ENCODE measurements around the gene ASL. TPM values are rescaled to one million over a fixed set of nuclear protein-coding genes. Genes with fewer than 3 reads are reported as not detected.

ASL gene
- total and polyA plus RNA-seq, 9 of the 15 experiments (the other 6 are each of a cell fraction or from before 2014, with no cell fraction given), result 2.6 to 67.0 (median 33.3) TPM

GRCh38 chr7:66114743-66115649 lies 39.4 kb downstream of the ASL start, which contains the start of gene CRCP:
Gene CRCP (plus strand): TSS chr7:66114847. CDS start chr7:66114963, 116 bp downstream.
- no peaks in the 10 kb centered on the region; the same call in 1 of the 2 replicates for H3K9me3 ChIP-seq (replicated peaks; ENCODE audit: control insufficient read depth, insufficient read depth, low read depth, low read length)
- POLR2A ChIA-PET, result interaction anchor here (0.5 to 3.1 kb wide), 11 partner anchors 9 to 625 kb away, joined by 3 to 10 read pairs (median 4); no protein-coding TSS in a partner anchor
- peak within 1 kb of the TSS; percentile 90 for H3K4me2 ChIP-seq (ENCODE audit: insufficient read depth, low read length)
- peak within 1 kb of the TSS; percentile 92 for H2AFZ ChIP-seq (ENCODE audit: low read depth, low read length)
- under 1% methylated on average over 64 of the region's 67 CpGs for WGBS (ENCODE audit: insufficient coverage, low coverage, missing lambda C conversion rate)
- peak within 1 kb of the TSS; percentile 98 to 99 for H3K9ac ChIP-seq (ENCODE audit: insufficient read depth in 1 of 2, low read depth in 2 of 2, low read length in 2 of 2)
- H3K36me3 ChIP-seq (ENCODE audit: control insufficient read depth, insufficient read depth, low read length), result peaks cover 41% of the 10 kb centered on the region
- peak within 1 kb of the TSS; percentile 76 for H3K4me3 ChIP-seq
- peaks cover 19 to 27% of the 10 kb centered on the region in 2 experiments; a peak in 4 of 5 replicates for H3K4me1 ChIP-seq (replicated peaks in 1 of 2; ENCODE audit: control insufficient read depth in 2 of 2, insufficient read depth in 2 of 2, low read length in 2 of 2)
- H3K9me1 ChIP-seq (ENCODE audit: control insufficient read depth, insufficient read depth, low read length), result peaks cover 16% of the 10 kb centered on the region
- peak within 1 kb of the TSS; percentile 98 for H3K27ac ChIP-seq (ENCODE audit: extremely low read depth, low read depth, low read length)
- DNase-seq (ENCODE audit: extremely low read depth in 1 of 4, low spot score in 3 of 4) (peak; percentile 91 to 95 (median 92)), FAIRE-seq (peak; percentile 93), ATAC-seq (peak; percentile 92)
- BruUV-seq (replicated peaks), result no TSS peak
- H3K27me3 ChIP-seq (ENCODE audit: control insufficient read depth in 2 of 2, insufficient read depth in 2 of 2, low read length in 2 of 2), result no peaks in the 10 kb centered on the region
- H3K79me2 ChIP-seq (ENCODE audit: control insufficient read depth, insufficient read depth, low read length), result peaks cover 55% of the 10 kb centered on the region
- intact Hi-C loops (cut with micrococcal nuclease) (no loop called here), in situ Hi-C loops (cut with MboI) (no loop called here)
- CTCF ChIA-PET (ENCODE audit: low intra/inter-chr PET ratio), result no interaction called here
- peaks cover 14% of the 10 kb centered on the region for H4K20me1 ChIP-seq (replicated peaks; ENCODE audit: control insufficient read depth, insufficient read depth, low read length)
- TF ChIP-seq RNF2 (IDR thresholded peaks at IDR 0.05) (no peak; the same call in 1 of the 2 replicates), EGR1 (conservative IDR thresholded peaks at IDR 0.05) (peak; percentile 96), ZZZ3 (IDR thresholded peaks at IDR 0.05) (no peak), HDAC8 (tag; IDR thresholded peaks at IDR 0.05) (peak; percentile 65; the same call in 1 of the 2 replicates), BRCA1 (IDR thresholded peaks at IDR 0.05) (no peak), BRCA1 (CRISPR knock-in tag; IDR thresholded peaks at IDR 0.05) (no peak), PCBP2 (IDR thresholded peaks at IDR 0.05; ENCODE audit: low read depth, low read length, poor library complexity, severe bottlenecking) (no peak), ZNF197 (CRISPR knock-in tag; IDR thresholded peaks at IDR 0.05; ENCODE audit: low read depth) (0 out of 2 replicates have a peak, but pooled peaks have one; percentile 49), PKNOX1 (IDR thresholded peaks at IDR 0.05) (peak; percentile 73; the same call in 1 of the 2 replicates), TFAM (CRISPR knock-in tag; conservative IDR thresholded peaks at IDR 0.05) (no peak), ASH1L (IDR thresholded peaks at IDR 0.05; ENCODE audit: borderline replicate concordance, low read depth, partially characterized antibody) (no peak), KLF1 (tag; IDR thresholded peaks at IDR 0.05) (peak; percentile 61; the same call in 1 of the 2 replicates), SMARCB1 (IDR thresholded peaks at IDR 0.05; ENCODE audit: insufficient read length, low read depth) (no peak), IFI16 (CRISPR knock-in tag; IDR thresholded peaks at IDR 0.05) (no peak), BRD4 (IDR thresholded peaks at IDR 0.05) (no peak), CBX1 (IDR thresholded peaks at IDR 0.05; ENCODE audit: low read depth) (peak; percentile 79; the same call in 1 of the 2 replicates), NFIC (IDR thresholded peaks at IDR 0.05) (peak; percentile 53), CTBP1 (IDR thresholded peaks at IDR 0.05; ENCODE audit: borderline replicate concordance) (peak; percentile 64; the same call in 1 of the 2 replicates)
- TF ChIP-seq, protein P1, sequence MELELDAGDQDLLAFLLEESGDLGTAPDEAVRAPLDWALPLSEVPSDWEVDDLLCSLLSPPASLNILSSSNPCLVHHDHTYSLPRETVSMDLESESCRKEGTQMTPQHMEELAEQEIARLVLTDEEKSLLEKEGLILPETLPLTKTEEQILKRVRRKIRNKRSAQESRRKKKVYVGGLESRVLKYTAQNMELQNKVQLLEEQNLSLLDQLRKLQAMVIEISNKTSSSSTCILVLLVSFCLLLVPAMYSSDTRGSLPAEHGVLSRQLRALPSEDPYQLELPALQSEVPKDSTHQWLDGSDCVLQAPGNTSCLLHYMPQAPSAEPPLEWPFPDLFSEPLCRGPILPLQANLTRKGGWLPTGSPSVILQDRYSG (tag; conservative IDR thresholded peaks at IDR 0.05; ENCODE audit: low read depth), result no peak
- TF ChIP-seq, protein P2, sequence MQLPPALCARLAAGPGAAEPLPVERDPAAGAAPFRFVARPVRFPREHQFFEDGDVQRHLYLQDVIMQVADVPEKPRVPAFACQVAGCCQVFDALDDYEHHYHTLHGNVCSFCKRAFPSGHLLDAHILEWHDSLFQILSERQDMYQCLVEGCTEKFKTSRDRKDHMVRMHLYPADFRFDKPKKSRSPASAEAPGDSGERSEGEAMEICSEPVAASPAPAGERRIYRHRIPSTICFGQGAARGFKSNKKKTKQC (CRISPR knock-in tag; IDR thresholded peaks at IDR 0.05), result peak; percentile 86

Data from K562 (cell line).